ENCODE results near the gene SBK1. TPM values are rescaled to one million over a fixed set of nuclear protein-coding genes. Genes with fewer than 3 reads are reported as not detected.
A peak's percentile ranks its signal among the peaks of the same experiment; 100 is the strongest.

Gene SBK1
- total RNA-seq, 2 experiments from 2014 or later: 0.22 to 0.63 TPM

DNA sequence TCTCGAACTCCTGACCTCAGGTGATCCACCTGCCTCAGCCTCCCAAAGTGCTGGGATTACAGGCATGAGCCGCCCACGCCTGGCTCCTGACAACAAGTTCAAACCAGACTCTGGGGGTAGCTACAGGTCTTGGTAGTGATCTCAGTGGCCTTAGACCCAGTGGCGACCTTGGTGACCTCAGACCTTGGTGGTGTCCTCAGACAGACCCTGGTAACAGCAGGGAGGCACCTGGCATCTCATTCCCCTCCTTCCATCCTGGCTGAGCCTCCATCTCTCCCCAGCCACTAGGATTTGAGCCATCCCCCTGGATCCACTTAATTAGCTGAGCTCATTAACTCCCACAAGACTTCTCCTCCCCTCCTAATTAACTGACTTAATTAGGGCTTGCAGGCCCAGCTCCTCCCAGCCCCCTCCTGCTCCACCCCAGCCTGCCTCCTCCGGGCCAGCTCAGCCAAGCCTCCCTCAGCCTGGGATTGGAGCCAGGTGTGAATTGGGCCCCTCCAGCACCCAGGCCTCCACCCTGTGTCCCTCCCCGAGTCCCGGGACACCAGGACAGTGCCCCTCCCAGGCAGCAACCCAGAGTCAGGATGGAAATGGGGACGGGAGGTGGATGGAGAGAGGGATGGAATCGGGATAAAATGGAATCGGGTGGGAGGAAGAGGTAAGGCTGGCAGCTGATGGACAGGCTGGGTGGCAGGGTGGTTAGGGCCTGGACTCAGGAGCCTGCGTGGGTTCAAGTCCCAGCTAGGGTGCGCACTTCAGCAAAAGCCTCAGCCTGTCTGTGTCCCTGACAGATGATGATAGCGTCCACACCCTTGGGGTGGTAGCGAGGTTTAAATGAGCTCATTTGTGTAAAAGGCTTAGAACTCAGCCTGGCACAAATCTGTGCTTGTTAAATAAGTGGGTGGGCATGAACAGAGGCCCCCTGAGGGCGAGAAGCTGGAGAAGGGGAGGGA lies 11.2 kb upstream of the SBK1 start:
- intact Hi-C loops (cut with micrococcal nuclease; ENCODE audit: unreplicated experiment): no loop called here
- H3K27ac ChIP-seq (ENCODE audit: low read depth, low read length, poor library complexity, severe bottlenecking): no peak overlapping the region
- no peaks in the 10 kb centered on the region for H4K20me1 ChIP-seq (ENCODE audit: insufficient read depth, low read length)
- H3K9me2 ChIP-seq (ENCODE audit: insufficient read depth, low read length): no peaks in the 10 kb centered on the region
- peak; percentile 16 for DNase-seq (ENCODE audit: low spot score)
- H2AFZ ChIP-seq (ENCODE audit: low read length): no peak overlapping the region
- CTCF ChIA-PET (ENCODE audit: unreplicated experiment): interaction anchor here (1.2 kb wide), 1 partner anchor 40 kb away, joined by 3 read pairs; no protein-coding TSS in a partner anchor
- TF ChIP-seq EZH2phosphoT487 (IDR thresholded peaks at IDR 0.05; ENCODE audit: borderline replicate concordance, low read depth, low read length): no peak
- TF ChIP-seq, protein P1, sequence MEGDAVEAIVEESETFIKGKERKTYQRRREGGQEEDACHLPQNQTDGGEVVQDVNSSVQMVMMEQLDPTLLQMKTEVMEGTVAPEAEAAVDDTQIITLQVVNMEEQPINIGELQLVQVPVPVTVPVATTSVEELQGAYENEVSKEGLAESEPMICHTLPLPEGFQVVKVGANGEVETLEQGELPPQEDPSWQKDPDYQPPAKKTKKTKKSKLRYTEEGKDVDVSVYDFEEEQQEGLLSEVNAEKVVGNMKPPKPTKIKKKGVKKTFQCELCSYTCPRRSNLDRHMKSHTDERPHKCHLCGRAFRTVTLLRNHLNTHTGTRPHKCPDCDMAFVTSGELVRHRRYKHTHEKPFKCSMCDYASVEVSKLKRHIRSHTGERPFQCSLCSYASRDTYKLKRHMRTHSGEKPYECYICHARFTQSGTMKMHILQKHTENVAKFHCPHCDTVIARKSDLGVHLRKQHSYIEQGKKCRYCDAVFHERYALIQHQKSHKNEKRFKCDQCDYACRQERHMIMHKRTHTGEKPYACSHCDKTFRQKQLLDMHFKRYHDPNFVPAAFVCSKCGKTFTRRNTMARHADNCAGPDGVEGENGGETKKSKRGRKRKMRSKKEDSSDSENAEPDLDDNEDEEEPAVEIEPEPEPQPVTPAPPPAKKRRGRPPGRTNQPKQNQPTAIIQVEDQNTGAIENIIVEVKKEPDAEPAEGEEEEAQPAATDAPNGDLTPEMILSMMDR (conservative IDR thresholded peaks at IDR 0.05; ENCODE audit: low read length): peak; percentile 39
- no peak overlapping the region for H3K4me2 ChIP-seq (ENCODE audit: low read length)
- H3K4me3 ChIP-seq (ENCODE audit: low read depth, low read length, poor library complexity, severe bottlenecking): no peak overlapping the region
- H3K36me3 ChIP-seq (ENCODE audit: insufficient read depth, low read length): no peaks in the 10 kb centered on the region
- BruUV-seq (replicated peaks): no TSS peak
- no peaks in the 10 kb centered on the region for H3K9me3 ChIP-seq (ENCODE audit: low read length)
- peaks cover 7% of the 10 kb centered on the region for H3K4me1 ChIP-seq (ENCODE audit: insufficient read depth, low read length, poor library complexity, severe bottlenecking)
- no peaks in the 10 kb centered on the region for H3K79me2 ChIP-seq (ENCODE audit: insufficient read depth, low read depth, low read length)
- POLR2A ChIA-PET: no interaction called here

DNA sequence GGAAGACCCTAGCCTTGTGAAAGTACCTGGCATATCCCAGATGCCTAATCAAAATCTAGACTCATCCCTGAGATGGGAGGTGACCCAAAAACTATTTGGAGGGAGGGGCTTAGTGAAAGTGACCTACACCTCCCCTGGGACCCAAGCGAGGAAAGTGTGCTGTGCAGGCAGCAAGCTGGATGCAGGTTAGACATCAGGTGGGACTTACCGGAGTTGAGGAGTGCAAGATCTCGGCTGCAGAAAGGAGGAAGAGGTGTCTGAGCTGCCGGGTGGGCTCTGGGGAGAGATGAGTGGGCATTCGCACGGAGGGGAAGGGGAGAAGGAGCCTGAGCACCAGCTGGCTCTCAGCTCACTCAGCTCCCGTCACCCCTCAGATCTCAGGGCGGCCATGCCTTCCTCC lies 10.3 kb upstream of the SBK1 start:
- Histone ChIP-seq H3K4me1 (ENCODE audit: insufficient read depth, low read length, poor library complexity, severe bottlenecking) (peaks cover 7% of the 10 kb centered on the region), H3K4me3 (ENCODE audit: low read depth, low read length, poor library complexity, severe bottlenecking) (no peak overlapping the region), H4K20me1 (ENCODE audit: insufficient read depth, low read length) (no peaks in the 10 kb centered on the region), H2AFZ (ENCODE audit: low read length) (no peak overlapping the region), H3K36me3 (ENCODE audit: insufficient read depth, low read length) (no peaks in the 10 kb centered on the region), H3K9me3 (ENCODE audit: low read length) (no peaks in the 10 kb centered on the region), H3K4me2 (ENCODE audit: low read length) (no peak overlapping the region), H3K9me2 (ENCODE audit: insufficient read depth, low read length) (no peaks in the 10 kb centered on the region), H3K79me2 (ENCODE audit: insufficient read depth, low read depth, low read length) (no peaks in the 10 kb centered on the region), H3K27ac (ENCODE audit: low read depth, low read length, poor library complexity, severe bottlenecking) (no peak overlapping the region)
- POLR2A ChIA-PET: no interaction called here
- BruUV-seq (replicated peaks): no TSS peak
- TF ChIP-seq, protein P1 (conservative IDR thresholded peaks at IDR 0.05; ENCODE audit: low read length): no peak
- no peak for TF ChIP-seq EZH2phosphoT487 (IDR thresholded peaks at IDR 0.05; ENCODE audit: borderline replicate concordance, low read depth, low read length)
- intact Hi-C loops (cut with micrococcal nuclease; ENCODE audit: unreplicated experiment): no loop called here
- CTCF ChIA-PET (ENCODE audit: unreplicated experiment): no interaction called here
- DNase-seq (ENCODE audit: low spot score): no peak

DNA sequence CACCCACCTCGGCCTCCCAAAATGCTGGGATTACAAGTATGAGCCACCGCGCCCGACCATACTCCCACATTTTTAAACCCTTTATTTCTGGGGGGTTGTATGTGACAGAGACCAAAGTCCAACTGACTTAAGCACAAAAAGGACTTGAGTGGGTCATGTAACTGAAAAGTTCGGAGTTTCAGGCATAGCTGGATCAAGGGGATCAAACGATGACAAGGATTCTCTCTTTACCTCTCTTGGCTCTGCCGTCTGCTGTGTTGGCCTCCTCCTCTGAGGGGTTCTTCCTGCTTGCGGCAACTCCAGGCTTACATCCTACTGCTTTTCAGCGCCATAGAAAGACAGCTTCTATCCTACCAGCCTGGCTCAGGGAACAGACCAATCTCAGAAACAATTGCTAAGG lies 9.2 kb upstream of the SBK1 start:
- Histone ChIP-seq H3K4me1 (ENCODE audit: insufficient read depth, low read length, poor library complexity, severe bottlenecking) (no peaks in the 10 kb centered on the region), H2AFZ (ENCODE audit: low read length) (no peak overlapping the region), H3K4me3 (ENCODE audit: low read depth, low read length, poor library complexity, severe bottlenecking) (no peak overlapping the region), H3K9me3 (ENCODE audit: low read length) (no peaks in the 10 kb centered on the region), H3K4me2 (ENCODE audit: low read length) (no peak overlapping the region), H3K36me3 (ENCODE audit: insufficient read depth, low read length) (no peaks in the 10 kb centered on the region), H3K27ac (ENCODE audit: low read depth, low read length, poor library complexity, severe bottlenecking) (no peak overlapping the region), H3K79me2 (ENCODE audit: insufficient read depth, low read depth, low read length) (no peaks in the 10 kb centered on the region), H4K20me1 (ENCODE audit: insufficient read depth, low read length) (no peaks in the 10 kb centered on the region), H3K9me2 (ENCODE audit: insufficient read depth, low read length) (no peaks in the 10 kb centered on the region)
- ChIA-PET CTCF (ENCODE audit: unreplicated experiment) (no interaction called here), POLR2A (no interaction called here)
- no TSS peak for BruUV-seq (replicated peaks)
- DNase-seq (ENCODE audit: low spot score): no peak
- intact Hi-C loops (cut with micrococcal nuclease; ENCODE audit: unreplicated experiment): no loop called here
- no peak for TF ChIP-seq EZH2phosphoT487 (IDR thresholded peaks at IDR 0.05; ENCODE audit: borderline replicate concordance, low read depth, low read length)
- TF ChIP-seq, protein P1 (conservative IDR thresholded peaks at IDR 0.05; ENCODE audit: low read length): no peak

Data from OCI-LY7 (cell line).